GM21381 (cell line): Measurements from ENCODE around the gene CCDC188.
A peak's percentile ranks its signal among the peaks of the same experiment; 100 is the strongest.

ENCODE experiments used
- ATAC-seq: cut with Tn5 transposase; IDR thresholded peaks from one replicate; pipeline ENCODE4 v1.9.1; 2021; ENCODE audit warnings: mild to moderate bottlenecking, moderate library complexity; ENCODE audit not compliant: unreplicated experiment

Gene CCDC188

GRCh38 chr22:20123366-20124082 lies 27.3 kb downstream of the CCDC188 start:
- ATAC-seq: no peak

GRCh38 chr22:20121856-20122415 lies 28.9 kb downstream of the CCDC188 start:
- no peak for ATAC-seq

- no peak for ATAC-seq
Measured at GRCh38 chr22:20118300-20119020, 32.4 kb downstream of the CCDC188 start.

GRCh38 chr22:20117633-20118299 lies 33.1 kb downstream of the CCDC188 start:
- peak; percentile 17 for ATAC-seq

- ATAC-seq: peak; percentile 73
Measured at GRCh38 chr22:20116951-20117632, 33.8 kb downstream of the CCDC188 start, which contains the start of gene TRMT2A. TRMT2A (minus strand) TSS chr22:20117226; CDS start chr22:20116906, 320 bp downstream.

GRCh38 chr22:20116376-20116950 lies 34.4 kb downstream of the CCDC188 start:
- no peak for ATAC-seq

GRCh38 chr22:20115691-20116375 lies 35.0 kb downstream of the CCDC188 start, which contains the start of gene RANBP1:
RANBP1 (plus strand) TSS chr22:20116104; CDS start chr22:20116185, 81 bp downstream.
- no peak for ATAC-seq

- no peak for ATAC-seq
Measured at GRCh38 chr22:20114506-20115475, 36.1 kb downstream of the CCDC188 start.

GRCh38 chr22:20113551-20114310 lies 37.1 kb downstream of the CCDC188 start:
- ATAC-seq: no peak

GRCh38 chr22:20112623-20113511 lies 38.0 kb downstream of the CCDC188 start:
- no peak for ATAC-seq

GRCh38 chr22:20111689-20112622 lies 38.9 kb downstream of the CCDC188 start:
- ATAC-seq: no peak

GRCh38 chr22:20111045-20111688 lies 39.7 kb downstream of the CCDC188 start:
- no peak for ATAC-seq

- ATAC-seq: no peak
Measured at GRCh38 chr22:20110359-20110985, 40.4 kb downstream of the CCDC188 start.

- ATAC-seq: no peak
Measured at GRCh38 chr22:20109411-20110358, 41.2 kb downstream of the CCDC188 start.
